HL-60/S4 treated with retinoic acid at 250 ng/mL for 4 days and 3 days (cell line): ENCODE results near the gene NR2F6.

ENCODE experiments used
- in situ Hi-C: fragments of 300-500 bp; cut with MboI; formaldehyde crosslinking; loops from 2 replicates; pipeline ENCODE4 v1.7.0; 2022; ENCODE audit warnings: low sequenced_read_pairs

The NR2F6 gene

DNA sequence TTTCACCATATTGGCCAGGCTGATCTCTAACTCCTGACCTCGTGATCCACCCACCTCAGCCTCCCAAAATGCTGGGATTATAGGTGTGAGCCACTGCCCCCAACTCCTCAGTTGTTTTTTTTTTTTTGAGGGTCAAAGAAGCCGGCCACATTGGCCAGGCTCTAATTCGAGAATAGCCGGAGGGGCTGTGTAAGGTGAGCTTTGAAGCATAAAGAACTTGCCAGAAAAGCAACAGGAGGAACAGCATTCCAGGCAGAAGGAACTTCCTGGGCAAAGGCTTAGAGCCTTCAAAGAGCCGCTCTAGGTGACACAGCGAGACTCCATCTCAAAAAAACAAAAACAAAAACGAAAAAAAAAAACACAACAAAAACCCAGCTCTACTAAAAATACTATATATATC, 20.3 kb upstream of the NR2F6 start:
- in situ Hi-C loops = no loop called here

DNA sequence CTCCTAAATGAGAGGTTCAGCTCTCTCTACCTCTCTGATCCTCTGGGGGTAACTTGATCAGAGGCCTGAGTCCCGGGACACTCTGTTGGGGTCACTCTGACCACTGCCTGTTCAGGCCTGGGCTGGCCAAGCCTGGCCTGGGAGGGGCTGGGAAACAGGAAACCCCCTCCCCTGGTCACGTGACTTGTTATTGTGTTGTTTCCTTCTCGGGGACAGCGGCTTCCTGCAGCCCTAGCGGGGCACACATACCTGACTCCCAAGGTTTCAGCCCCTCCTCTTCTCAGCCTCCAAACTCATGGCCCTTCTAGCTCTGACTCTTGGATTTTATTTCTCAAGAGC, 18.9 kb upstream of the NR2F6 start, which contains the start of gene USHBP1:
TSS of gene USHBP1 (minus strand) at position 105 of the 339 bp plus-strand sequence. CDS start 446 bp downstream, outside the sequence.
- in situ Hi-C loops = no loop called here

DNA sequence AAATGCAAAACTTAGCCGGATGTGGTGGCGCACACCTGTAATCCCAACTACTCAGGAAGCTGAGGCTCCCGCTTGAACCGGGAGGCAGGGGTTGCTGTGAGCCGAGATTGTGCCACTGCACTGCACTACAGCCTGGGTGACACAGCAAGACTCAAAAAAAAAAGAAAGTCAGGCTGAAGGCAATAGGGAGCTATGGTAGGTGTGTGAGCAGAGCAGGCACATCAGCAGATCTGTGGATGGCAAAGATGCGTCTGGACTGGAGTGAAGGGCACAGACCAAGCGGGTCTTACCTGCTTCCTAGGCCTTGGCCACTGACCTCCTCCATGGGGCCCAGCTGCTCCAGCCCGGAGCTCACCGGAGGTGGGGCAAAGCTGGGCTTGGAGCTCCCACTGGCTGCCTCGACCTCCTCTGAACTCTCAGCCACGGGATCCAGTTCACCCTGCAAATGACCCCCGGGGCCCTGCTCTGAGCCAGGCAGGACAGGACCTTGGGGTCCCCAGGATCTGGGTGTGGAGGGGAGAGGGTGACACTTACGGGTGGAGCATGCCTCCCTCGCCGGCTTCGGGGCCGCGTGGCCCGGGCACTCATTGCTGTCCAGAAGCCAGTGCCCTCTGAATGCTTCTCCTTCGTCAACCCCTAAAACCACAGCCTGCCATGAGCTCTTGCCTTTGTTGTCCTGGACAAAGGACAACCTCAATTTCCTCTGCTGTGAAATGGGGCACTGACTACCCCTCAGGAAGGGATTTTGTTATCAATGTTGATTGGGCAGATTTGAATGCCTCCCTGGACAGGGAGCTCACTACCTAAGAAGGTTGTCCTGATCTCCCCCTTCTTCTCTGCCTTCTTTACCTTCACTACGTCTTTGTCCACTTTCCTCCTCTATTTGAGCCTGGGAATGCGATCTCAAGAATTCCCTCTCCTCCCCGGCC, 18.3 kb upstream of the NR2F6 start:
- in situ Hi-C loops = no loop called here

DNA sequence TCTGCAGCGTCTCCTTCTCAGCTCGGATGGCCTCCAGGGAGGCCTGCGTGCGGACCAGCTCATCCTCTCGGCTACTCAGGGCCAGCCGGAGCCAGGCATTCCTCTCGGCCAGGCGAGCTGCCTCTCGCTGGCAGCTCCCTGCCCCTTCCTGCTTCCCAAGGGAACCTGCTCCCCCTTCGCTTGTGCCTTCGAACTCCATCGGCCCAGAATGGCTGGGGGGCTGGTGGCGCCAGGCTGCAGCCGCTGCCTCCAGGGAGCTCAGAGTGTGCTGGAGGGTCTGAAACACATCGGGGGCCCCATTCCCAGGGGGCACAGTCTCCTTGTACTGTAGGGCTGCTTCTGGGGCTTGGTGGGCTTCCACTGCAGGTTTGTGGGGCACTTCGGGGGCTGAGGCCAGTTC, 16.8 kb upstream of the NR2F6 start:
- in situ Hi-C loops = no loop called here

DNA sequence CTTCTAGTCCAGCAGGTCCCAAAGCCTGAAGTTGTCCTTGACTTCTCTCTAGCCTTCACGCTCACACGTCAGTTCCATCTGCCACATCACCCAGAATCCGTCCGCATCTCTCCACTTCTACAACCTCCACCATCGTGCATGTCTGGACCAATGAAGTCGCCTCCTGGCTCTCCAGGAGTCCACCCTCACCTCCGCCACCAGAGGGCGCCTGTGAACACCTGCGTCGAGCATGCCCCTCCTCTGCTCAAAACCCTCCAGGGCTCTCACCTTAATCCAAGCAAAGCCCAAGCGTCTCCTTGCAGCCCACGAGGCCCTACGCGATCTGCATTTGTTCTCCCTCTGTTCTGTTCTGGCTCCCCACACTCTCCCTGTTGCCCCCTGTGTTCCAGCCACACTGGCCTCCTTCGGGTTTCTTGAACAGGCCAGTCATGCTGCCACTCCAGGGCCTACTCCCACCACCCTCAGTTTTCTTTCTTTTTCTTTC, 15.2 kb upstream of the NR2F6 start:
- in situ Hi-C loops = no loop called here

DNA sequence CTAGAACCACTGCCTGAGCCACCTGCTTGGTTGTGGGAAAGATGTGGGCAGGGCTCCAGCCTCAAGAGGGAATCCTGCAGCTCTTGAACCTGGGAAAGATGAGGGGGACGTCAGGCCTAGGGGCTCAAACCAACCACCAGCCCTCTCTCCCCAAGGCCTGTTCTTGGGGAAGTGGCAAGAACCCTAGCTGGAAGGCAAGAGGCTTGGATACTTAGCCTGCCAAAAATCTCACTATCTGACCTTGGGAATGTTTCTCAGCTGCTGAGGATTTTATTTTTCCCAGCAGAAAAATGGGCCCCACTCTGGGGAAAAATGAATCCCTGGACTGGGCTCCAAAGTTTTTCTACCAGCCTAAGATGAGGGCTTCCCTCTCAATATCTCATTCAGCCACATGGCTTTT, 14.2 kb upstream of the NR2F6 start:
- in situ Hi-C loops = no loop called here

DNA sequence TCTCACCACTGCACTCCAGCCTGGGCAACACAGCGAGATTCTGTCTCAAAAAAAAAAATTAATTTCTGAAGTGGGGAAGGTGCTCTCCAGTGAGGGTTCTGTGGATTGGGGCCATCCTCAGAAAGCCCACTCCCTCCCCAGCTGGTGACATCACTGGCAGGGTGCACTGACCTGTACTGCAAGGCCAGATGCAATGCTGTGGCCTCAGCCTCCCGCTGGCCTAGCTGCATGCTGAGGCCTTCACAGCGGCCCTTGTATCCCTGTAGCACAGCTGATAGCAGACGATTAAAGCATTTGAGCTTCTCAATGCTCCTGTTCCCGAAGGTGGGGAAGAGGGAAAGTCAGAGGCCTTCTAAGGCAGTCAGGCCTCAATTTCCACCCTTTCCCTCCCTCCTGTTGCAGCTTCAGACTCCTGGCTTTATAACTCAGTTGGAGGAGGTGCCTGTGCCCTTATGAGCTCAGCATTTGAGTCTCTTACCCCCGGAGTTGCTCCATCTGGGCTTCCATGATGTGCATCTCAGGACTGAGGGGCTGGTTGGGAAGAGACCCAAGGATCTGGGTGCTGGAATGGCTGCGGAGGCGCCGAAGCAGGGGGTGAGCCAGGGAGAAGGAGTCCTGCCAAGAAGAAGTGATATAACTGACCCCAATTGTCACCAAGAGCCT, 13.5 kb upstream of the NR2F6 start:
- in situ Hi-C loops = no loop called here

DNA sequence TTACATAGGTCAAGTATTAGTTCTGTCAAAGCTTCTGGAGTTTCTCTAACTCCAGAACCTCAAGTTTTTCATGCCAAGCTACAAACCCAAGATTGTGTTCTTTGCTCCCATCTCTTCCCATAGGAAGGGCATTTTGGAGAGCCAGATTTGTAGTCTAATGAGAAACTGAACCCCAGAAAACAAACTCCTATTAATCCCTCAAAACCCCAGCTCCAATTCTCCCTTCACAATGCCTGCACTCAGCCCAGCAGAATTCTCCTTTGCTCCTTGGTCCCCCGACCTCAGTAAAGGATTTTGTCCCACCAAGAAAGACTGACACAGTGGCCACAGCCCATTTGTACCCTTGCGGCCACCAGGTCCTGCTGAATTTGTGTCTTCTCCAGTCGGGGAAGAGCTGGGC, 10.4 kb upstream of the NR2F6 start:
- in situ Hi-C loops = no loop called here

DNA sequence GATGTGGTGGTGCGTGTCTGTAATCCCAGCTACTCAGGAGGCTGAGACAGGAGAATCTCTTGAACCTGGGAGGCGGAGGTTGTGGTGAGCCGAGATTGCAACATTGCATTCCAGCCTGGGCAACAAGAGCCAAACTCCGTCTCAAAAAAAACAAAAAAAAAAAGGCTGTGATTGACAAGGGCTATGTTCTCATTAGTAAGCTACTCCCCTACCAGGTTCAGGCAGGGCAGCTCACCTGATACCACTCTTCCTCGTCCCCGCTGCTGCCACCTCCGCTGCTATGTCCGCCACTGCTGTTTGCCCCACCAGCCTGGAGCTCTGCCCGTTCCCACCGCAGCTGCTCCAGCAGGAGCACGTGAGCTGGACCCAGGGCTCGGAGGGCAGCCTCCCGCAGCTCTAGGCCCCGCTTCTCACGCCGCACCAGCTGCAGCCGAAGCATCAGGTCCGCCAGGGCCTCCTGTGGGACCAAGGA, 9.5 kb upstream of the NR2F6 start:
- in situ Hi-C loops = no loop called here

DNA sequence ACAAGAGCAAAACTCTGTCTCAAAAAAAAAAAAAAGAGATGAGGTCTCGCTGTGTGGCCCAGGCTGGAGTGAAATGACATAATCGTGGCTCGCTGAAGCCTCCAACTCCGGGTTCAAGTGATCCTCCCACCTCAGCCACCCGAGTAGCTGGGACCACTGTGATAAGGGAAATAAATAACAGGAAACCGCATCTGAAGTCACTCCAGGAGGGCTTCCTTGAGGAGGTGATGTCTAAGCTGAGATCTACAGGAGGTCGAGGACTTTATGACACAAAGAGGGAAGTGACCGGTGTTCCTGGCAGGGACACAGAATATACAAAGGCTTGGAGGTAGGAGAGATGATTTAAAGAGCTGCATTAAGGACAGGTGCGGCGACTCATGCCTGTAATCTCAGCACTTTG, 8.9 kb upstream of the NR2F6 start:
- in situ Hi-C loops = no loop called here

DNA sequence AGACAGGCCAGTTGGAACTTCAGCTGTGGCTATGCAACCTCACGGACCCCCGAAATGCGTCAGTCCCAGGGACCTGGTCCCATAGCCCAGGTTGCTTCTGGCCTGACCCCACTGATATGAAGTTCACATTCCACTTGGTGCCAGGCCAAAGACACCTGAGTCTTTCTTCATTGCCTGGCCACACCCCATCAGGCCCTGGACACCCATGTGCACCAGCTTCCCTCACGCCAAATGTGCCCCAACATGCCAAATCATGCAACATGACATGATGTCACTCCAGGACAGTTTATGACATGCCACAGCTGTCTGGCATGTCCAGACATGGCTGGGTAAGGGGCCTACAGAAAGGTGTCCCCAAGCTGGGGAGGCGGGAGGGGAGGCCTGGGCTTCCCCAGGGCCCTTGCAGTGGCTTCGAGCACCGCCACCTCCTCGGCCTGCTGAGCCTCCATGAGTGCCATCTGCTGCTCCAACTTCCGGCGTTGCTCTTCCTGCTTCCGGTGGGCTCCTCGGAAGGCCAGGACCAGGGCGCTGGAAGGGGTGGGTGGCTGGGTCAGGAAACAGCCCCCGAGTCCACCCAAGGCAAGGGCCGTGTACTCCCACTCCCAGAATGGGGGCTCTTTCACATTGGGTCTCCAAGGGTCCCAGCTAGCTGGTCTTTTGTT, 4.3 kb upstream of the NR2F6 start:
- in situ Hi-C loops = no loop called here

DNA sequence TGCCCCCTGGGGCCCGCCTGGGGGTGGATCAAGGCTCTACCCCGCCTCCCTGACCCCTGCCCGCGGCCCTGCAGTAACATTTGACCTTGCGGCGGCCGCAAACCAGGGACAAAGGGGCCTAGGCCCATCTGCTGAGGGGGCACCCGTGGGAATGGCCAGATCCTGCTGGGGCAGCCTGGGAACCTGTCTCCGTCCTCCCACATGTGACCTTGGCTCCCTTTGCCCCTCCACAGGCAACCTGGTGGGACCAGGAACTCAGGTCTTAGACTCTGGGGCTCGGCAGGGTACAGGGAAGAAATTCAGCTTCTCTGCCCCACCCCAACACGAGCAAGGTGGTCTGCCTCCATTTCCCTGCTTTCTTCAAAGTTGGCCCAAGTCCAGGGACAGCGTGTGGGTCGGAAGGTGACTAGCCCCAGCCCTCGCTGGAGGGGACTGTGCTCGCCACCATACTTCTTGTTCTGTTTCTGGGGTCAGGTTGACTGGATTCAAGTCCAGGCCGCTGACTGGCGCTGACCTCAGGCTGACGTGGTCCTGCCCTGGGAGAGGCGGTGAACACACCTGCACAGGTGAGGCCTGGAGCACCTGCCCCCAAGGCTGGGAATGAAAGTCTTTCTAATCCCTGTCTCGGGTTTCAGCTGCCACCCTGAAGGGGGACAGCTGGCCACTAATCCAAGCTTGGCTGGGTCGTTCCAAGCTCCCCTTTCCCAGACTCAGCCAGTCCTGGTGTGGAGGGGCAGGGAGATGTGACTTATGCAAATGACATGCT, 2.5 kb upstream of the NR2F6 start:
- in situ Hi-C loops = no loop called here

DNA sequence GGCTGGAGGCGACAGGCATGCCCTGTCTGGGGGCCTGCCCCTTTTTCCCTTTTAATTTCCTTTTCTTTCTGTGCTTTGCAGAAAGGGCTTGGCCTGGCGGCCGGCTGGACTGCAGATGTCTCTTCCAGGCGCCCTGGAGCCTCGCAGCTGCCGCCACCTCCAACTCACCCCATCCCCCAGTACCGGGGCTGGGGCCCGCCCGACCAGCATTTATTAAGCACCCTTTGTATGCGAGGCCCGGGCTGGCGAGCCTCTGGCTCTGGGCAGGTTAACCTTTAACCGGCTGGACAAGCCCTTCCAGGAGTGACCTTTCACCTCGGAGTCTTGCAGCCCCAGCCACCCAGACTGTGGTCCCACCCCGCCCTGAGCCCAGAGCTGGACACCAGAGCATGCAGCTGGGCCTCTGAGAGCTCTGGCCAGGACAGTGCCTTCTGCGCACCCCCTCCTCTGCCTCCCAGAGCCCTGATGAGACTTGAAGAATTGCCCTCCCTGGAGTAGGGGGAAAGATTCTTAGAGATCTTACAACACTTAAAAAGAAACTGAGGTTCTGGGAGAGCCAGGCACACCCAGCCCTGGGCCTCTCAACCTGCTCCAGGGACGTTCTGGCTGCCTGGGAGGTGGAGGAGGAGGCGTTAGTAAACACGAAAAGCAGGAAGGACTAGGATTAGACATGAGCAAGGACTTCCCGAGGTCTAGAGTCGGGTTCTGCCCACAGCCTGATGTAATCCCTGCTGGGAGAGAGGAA, 1.1 kb upstream of the NR2F6 start:
- in situ Hi-C loops = no loop called here

DNA sequence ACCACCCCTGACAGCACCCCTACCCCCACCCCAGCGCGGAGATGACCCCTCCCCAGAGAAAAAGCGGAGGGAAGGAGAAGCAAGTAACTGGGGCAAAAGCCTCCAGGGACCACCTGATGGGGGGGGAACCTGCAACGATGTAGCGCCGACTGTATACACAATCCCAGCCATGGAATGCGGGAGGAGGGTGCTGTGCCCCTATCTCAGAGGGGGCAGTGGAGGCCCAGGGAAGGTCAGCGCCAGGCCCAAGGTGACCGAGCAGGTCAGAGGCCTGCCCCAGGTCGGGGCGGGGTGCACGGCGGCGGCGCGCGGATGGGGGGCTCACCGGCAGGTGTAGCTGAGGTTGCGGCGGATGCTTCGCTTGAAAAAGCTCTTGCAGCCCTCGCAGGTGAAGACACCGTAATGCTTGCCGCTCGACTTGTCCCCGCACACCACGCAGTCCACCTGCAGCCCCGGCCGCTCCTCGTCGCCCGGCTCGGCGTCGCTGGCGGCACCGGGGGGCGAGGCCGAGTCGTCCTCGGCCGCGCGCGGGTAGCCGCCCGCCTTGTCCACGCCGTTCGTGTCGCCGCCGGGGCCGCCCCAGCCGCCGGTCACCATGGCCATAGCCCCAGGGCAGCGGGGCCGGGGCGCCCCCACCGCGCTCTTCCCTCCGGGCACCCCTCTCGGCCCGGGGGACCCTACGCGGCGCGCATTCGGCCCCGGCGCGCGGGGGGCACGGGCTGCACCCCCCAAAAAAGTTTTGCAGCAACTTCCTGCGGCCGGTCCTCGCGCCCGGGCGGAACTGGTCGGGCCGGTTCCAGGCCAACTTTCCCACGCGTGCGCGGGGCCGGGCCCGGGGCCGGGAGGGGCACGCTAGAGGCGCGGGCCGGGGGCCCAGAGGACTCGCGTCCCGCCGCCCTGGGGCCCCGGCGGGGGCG, 843 bp downstream of the NR2F6 start:
- in situ Hi-C loops = no loop called here

DNA sequence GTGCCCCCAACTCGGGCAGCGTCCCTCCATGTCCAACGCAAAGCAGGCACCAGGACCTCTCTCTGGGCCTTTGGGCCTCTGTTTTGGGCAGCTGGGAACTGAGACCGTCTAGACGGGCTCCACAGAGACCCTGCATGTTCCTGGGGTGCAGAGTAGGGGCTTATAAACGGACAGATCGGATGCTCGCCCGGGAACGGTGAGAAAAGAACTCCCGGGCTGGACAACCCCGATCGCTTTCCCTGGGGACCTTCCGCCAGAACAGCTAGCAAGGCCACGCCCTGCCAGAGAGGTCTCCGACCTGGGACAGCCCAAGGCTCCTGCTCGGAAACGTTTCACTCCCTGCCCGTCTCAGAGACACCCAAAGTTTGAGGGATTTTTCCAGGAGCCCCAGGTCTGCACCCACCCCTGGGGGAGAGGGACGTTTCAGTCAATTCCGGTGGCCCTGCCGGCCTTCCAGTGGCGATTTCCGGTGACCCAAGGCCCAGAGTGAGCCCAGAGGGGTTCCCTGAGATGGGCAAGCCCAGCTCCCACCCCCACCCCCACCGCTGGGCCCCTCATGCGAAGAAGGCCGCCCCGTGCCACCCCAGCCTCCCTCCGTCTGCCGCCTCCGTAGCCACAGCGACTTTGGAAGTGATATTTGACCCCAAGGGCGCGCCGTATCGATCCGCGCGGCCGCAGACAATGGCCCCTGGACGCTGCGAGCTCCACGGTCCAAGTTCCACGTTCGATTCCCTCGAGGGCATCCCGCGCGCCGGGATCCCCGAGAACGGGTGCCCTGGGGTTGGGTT, 1.7 kb downstream of the NR2F6 start:
- in situ Hi-C loops = no loop called here

DNA sequence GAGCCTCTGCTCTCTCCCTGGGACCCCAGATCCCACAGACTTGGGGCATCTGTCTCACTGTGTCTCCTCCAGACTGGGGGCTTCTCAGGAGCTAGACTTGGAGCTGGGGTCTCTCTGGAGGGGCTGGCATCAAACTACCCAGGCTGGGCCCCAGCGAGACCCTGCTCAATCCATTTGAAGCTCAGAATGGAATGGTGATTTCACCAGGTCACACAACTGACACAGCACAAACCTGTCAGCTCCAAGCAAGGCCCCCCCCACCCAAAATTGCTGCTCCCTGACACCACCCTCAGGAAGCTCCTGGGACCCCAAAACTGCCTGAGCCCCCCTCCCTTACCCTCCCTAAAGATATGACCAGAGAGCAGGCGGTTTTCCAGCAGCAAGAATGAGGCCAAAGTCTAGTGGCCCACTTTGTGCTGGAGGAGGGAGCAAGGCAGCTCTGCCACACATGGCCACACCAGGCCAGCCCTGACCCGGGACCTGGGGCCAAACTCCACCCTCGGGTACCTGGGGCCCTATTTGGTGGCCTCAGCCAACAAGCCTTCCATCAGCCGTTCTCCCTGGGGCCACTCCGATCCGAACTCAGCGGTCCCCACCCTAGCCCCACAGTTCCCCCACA, 2.4 kb downstream of the NR2F6 start:
- in situ Hi-C loops = no loop called here

DNA sequence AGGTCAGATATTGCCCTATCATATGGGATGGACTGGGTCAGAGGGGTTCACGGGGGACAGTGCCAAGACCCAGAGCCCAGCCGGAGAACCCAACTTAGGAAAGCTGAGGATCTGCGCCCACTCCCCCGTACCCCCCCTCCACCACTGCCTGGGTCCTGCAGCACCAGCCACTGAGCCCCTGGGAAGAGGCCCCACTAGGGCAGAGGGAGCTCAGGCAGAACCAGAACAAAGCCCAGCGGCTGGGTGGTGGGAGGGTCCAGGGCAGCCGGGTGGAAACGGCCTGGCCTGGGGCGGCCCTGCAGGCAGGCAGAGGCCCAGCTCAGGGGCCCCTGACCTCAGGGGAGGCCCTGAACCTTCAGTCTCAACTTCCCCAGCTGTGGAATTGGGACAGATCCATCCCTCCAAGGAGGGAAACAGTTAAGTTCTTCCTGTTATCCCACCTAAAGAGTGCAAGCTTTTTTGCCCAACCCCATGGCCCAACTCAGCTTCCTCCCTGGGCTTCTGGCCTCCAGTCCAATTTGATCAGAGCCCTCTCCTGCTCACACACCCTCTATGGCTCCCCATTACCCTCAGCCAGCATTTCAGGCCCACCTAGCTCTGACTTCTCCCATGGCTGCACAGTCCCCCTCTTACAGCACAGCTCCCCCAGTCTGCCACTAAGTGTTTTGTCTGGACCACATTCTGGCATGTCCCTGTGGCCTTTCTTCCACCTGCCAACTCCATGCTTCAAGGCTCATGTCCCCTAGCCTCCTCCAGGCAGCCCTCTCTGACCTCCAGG, 3.1 kb downstream of the NR2F6 start:
- in situ Hi-C loops = no loop called here
